Astrocyte (in vitro differentiated cells and primary cell): ENCODE measurements around the gene SYT2. TPM values are rescaled to one million over a fixed set of nuclear protein-coding genes. Genes with fewer than 3 reads are reported as not detected.

Experiments
- DNase-seq: peaks from one replicate; pipeline ENCODE4 v3.0.0-alpha.2; 2010; ENCODE audit warnings: low read depth
- FAIRE-seq: peaks from 2 replicates; lab custom pipeline; 2011; peaks lifted over from hg19 to GRCh38; lab: Jason Lieb, UNC
- H2AFZ ChIP-seq: 2 replicates; pipeline ENCODE4 v1.6.0; 2012; ENCODE audit warnings: low read depth, low read length, inconsistent platforms
- H3K27ac ChIP-seq: 2 replicates; pipeline ENCODE4 v1.5.1; 2011; ENCODE audit warnings: low read depth, low read length, inconsistent platforms
- H3K27me3 ChIP-seq: 2 replicates; pipeline ENCODE4 v1.6.0; 2011; ENCODE audit warnings: low read length, inconsistent platforms; ENCODE audit not compliant: insufficient read depth
- H3K36me3 ChIP-seq: 2 replicates; pipeline ENCODE4 v1.5.1; 2011; ENCODE audit warnings: low read length, inconsistent platforms; ENCODE audit not compliant: insufficient read depth
- H3K4me1 ChIP-seq: 2 replicates; pipeline ENCODE4 v1.5.1; 2011; ENCODE audit warnings: low read length, inconsistent platforms; ENCODE audit not compliant: insufficient read depth
- H3K4me2 ChIP-seq: 2 replicates; pipeline ENCODE4 v1.6.0; 2012; ENCODE audit warnings: low read length, inconsistent platforms
- H3K4me3 ChIP-seq: 2 replicates; pipeline ENCODE4 v1.5.1; 2011; ENCODE audit warnings: low read depth, mild to moderate bottlenecking, low read length, inconsistent platforms; ENCODE audit not compliant: insufficient read depth
- H3K79me2 ChIP-seq: 2 replicates; pipeline ENCODE4 v1.6.0; 2012; ENCODE audit warnings: mild to moderate bottlenecking, low read length, inconsistent platforms; ENCODE audit not compliant: insufficient read depth
- H3K9ac ChIP-seq: 2 replicates; pipeline ENCODE4 v1.6.0; 2012; ENCODE audit warnings: mild to moderate bottlenecking, low read length, inconsistent platforms
- H3K9me3 ChIP-seq: 2 replicates; pipeline ENCODE4 v1.5.1; 2012; ENCODE audit warnings: low read depth, mild to moderate bottlenecking, low read length, inconsistent platforms; ENCODE audit not compliant: insufficient read depth
- H4K20me1 ChIP-seq: 2 replicates; pipeline ENCODE4 v1.6.0; 2012; ENCODE audit warnings: low read length, inconsistent platforms; ENCODE audit not compliant: insufficient read depth
- H3K27ac Mint-ChIP-seq: one replicate; pipeline ENCODE4 v1.8.0; 2021; ENCODE audit warnings: mild to moderate bottlenecking, mixed read lengths; ENCODE audit not compliant: unreplicated experiment
- H3K27me3 Mint-ChIP-seq: one replicate; pipeline ENCODE4 v1.8.0; 2021; ENCODE audit warnings: low read depth, mixed read lengths; ENCODE audit not compliant: unreplicated experiment
- H3K36me3 Mint-ChIP-seq: one replicate; pipeline ENCODE4 v1.8.0; 2021; ENCODE audit warnings: low read depth, mixed read lengths; ENCODE audit not compliant: unreplicated experiment
- H3K4me1 Mint-ChIP-seq: one replicate; pipeline ENCODE4 v1.8.0; 2021; ENCODE audit warnings: low read depth, mixed read lengths; ENCODE audit not compliant: unreplicated experiment
- H3K4me3 Mint-ChIP-seq: one replicate; pipeline ENCODE4 v1.8.0; 2021; ENCODE audit warnings: mild to moderate bottlenecking, moderate library complexity, mixed read lengths; ENCODE audit not compliant: unreplicated experiment
- H3K9me3 Mint-ChIP-seq: one replicate; pipeline ENCODE4 v1.8.0; 2021; ENCODE audit warnings: mild to moderate bottlenecking, mixed read lengths; ENCODE audit not compliant: unreplicated experiment
- EZH2 ChIP-seq: IDR thresholded peaks from 2 replicates; pipeline ENCODE4 v1.6.1; 2012; ENCODE audit warnings: mild to moderate bottlenecking, low read length, inconsistent platforms; ENCODE audit not compliant: insufficient read depth
- total RNA-seq: library from RNA; stranded (reverse); gene quantifications from 2 replicates; pipeline ENCODE4 v1.2.1, GENCODE V29; 2021
- TF ChIP-seq, protein P1 (sequence below): IDR thresholded peaks from 2 replicates; pipeline ENCODE4 v1.5.1; 2011; ENCODE audit warnings: low read depth, mild to moderate bottlenecking, inconsistent platforms, low read length, moderate library complexity; ENCODE audit not compliant: insufficient read depth

Gene SYT2
- total RNA-seq, 1 donor from 2014 or later = 0.27 TPM

DNA sequence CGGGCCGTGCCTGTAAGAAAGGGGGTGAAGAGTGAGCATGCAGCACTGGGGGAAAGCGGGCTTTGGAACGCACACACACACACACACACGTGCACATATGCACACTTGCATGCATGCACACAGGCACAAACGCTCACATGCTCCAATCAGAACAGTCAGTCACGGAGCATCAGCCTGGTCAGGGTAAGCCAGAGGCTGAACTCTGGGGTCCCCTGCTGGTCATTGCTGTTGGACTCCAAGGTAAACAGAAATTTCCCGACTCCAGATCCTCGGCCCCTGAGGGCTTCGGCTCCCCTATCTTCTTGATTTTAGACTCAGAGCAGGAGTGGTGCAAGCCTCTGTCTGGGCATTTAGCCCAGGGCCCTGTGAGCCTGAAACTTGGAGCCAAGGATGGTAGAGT lies 54.2 kb downstream of the SYT2 start:
- peaks cover 5% of the 10 kb centered on the region for H3K36me3 Mint-ChIP-seq
- peaks cover 79% of the 10 kb centered on the region for H3K27me3 ChIP-seq
- no peak for FAIRE-seq
- no peak overlapping the region for H2AFZ ChIP-seq
- H3K27ac ChIP-seq = no peak overlapping the region
- no peaks in the 10 kb centered on the region for H3K79me2 ChIP-seq
- no peak overlapping the region for H3K4me3 ChIP-seq
- H3K4me1 ChIP-seq = no peaks in the 10 kb centered on the region
- H3K9me3 ChIP-seq = no peaks in the 10 kb centered on the region
- H3K4me1 Mint-ChIP-seq = no peaks in the 10 kb centered on the region
- no peaks in the 10 kb centered on the region for H3K36me3 ChIP-seq
- no peak overlapping the region for H3K4me3 Mint-ChIP-seq
- H3K4me2 ChIP-seq = no peak overlapping the region
- TF ChIP-seq EZH2 = no peak
- TF ChIP-seq, protein P1, sequence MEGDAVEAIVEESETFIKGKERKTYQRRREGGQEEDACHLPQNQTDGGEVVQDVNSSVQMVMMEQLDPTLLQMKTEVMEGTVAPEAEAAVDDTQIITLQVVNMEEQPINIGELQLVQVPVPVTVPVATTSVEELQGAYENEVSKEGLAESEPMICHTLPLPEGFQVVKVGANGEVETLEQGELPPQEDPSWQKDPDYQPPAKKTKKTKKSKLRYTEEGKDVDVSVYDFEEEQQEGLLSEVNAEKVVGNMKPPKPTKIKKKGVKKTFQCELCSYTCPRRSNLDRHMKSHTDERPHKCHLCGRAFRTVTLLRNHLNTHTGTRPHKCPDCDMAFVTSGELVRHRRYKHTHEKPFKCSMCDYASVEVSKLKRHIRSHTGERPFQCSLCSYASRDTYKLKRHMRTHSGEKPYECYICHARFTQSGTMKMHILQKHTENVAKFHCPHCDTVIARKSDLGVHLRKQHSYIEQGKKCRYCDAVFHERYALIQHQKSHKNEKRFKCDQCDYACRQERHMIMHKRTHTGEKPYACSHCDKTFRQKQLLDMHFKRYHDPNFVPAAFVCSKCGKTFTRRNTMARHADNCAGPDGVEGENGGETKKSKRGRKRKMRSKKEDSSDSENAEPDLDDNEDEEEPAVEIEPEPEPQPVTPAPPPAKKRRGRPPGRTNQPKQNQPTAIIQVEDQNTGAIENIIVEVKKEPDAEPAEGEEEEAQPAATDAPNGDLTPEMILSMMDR = no peak
- peaks cover 89% of the 10 kb centered on the region for H3K27me3 Mint-ChIP-seq
- no peak overlapping the region for H3K9ac ChIP-seq
- no peak overlapping the region for H3K27ac Mint-ChIP-seq
- no peaks in the 10 kb centered on the region for H4K20me1 ChIP-seq
- no peaks in the 10 kb centered on the region for H3K9me3 Mint-ChIP-seq
- no peak for DNase-seq

- no peak overlapping the region for H3K4me3 Mint-ChIP-seq
- no peaks in the 10 kb centered on the region for H4K20me1 ChIP-seq
- no peak overlapping the region for H3K4me2 ChIP-seq
- H3K9ac ChIP-seq = no peak overlapping the region
- no peak overlapping the region for H3K27ac ChIP-seq
- TF ChIP-seq EZH2 = no peak
- TF ChIP-seq, protein P1 = no peak
- no peaks in the 10 kb centered on the region for H3K79me2 ChIP-seq
- no peaks in the 10 kb centered on the region for H3K9me3 ChIP-seq
- peaks cover 88% of the 10 kb centered on the region for H3K27me3 Mint-ChIP-seq
- no peaks in the 10 kb centered on the region for H3K36me3 ChIP-seq
- no peak overlapping the region for H2AFZ ChIP-seq
- no peak for FAIRE-seq
- H3K4me1 Mint-ChIP-seq = no peaks in the 10 kb centered on the region
- H3K9me3 Mint-ChIP-seq = no peaks in the 10 kb centered on the region
- no peak for DNase-seq
- no peak overlapping the region for H3K27ac Mint-ChIP-seq
- H3K27me3 ChIP-seq = peaks cover 74% of the 10 kb centered on the region
- H3K4me1 ChIP-seq = no peaks in the 10 kb centered on the region
- H3K36me3 Mint-ChIP-seq = peaks cover 8% of the 10 kb centered on the region
- H3K4me3 ChIP-seq = no peak overlapping the region
These were observed 56.2 kb downstream of the SYT2 start for GRCh38 chr1:202654079-202654478.

GRCh38 chr1:202649553-202650392 lies 60.5 kb downstream of the SYT2 start:
- TF ChIP-seq, protein P1 = no peak
- TF ChIP-seq EZH2 = no peak

More at GRCh38 chr1:202649553-202650392, 60.5 kb downstream of the SYT2 start:
- FAIRE-seq (no peak), DNase-seq (no peak)
- no peak overlapping the region for H3K4me3 ChIP-seq
- H3K4me1 Mint-ChIP-seq = no peaks in the 10 kb centered on the region
- no peaks in the 10 kb centered on the region for H4K20me1 ChIP-seq
- H3K36me3 ChIP-seq = no peaks in the 10 kb centered on the region
- no peak overlapping the region for H2AFZ ChIP-seq
- H3K36me3 Mint-ChIP-seq = peaks cover 5% of the 10 kb centered on the region
- H3K4me3 Mint-ChIP-seq = no peak overlapping the region
- no peak overlapping the region for H3K4me2 ChIP-seq
- H3K9ac ChIP-seq = no peak overlapping the region
- H3K4me1 ChIP-seq = no peaks in the 10 kb centered on the region
- no peaks in the 10 kb centered on the region for H3K79me2 ChIP-seq
- H3K9me3 Mint-ChIP-seq = no peaks in the 10 kb centered on the region
- H3K27ac ChIP-seq = no peak overlapping the region
- H3K9me3 ChIP-seq = no peaks in the 10 kb centered on the region
- peaks cover 92% of the 10 kb centered on the region for H3K27me3 Mint-ChIP-seq
- no peak overlapping the region for H3K27ac Mint-ChIP-seq
- H3K27me3 ChIP-seq = peaks cover 77% of the 10 kb centered on the region
